Measurements from ENCODE around the gene SLC5A12.

Gene SLC5A12, protein sequence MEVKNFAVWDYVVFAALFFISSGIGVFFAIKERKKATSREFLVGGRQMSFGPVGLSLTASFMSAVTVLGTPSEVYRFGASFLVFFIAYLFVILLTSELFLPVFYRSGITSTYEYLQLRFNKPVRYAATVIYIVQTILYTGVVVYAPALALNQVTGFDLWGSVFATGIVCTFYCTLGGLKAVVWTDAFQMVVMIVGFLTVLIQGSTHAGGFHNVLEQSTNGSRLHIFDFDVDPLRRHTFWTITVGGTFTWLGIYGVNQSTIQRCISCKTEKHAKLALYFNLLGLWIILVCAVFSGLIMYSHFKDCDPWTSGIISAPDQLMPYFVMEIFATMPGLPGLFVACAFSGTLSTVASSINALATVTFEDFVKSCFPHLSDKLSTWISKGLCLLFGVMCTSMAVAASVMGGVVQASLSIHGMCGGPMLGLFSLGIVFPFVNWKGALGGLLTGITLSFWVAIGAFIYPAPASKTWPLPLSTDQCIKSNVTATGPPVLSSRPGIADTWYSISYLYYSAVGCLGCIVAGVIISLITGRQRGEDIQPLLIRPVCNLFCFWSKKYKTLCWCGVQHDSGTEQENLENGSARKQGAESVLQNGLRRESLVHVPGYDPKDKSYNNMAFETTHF
- 0 to 4.6 (median 0) reads per million in 17 experiments for total RNA-seq

DNA sequence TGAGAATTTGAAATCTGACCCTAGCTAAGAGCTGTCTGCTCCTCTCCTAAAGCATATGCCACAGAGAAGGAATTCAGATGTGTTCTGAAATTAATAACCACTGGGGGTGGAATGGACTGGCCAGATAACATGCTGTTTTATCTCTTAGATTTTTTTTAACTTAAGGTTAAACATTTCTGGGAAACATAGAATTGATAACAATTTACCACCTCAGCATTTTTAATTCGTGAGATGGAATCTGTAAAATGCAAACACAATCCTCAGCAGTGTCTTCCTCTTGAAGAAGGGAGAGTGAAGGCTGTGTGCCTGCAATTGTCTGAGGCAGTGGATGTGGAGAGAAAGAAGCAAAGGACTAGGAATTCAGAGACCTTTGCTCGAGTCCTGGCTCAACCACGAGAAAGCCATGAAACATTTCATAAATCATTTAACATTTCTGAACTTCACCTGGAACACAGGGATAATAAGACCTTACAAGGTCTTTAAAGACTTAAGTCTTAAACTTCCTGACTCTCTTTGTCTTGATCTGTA lies at the start of gene SLC5A12:
Gene SLC5A12, minus strand, starts transcription at position 113 of the 528 bp plus-strand sequence. CDS start 346 bp downstream, outside the sequence.
- DNase-seq, result no peak

DNA sequence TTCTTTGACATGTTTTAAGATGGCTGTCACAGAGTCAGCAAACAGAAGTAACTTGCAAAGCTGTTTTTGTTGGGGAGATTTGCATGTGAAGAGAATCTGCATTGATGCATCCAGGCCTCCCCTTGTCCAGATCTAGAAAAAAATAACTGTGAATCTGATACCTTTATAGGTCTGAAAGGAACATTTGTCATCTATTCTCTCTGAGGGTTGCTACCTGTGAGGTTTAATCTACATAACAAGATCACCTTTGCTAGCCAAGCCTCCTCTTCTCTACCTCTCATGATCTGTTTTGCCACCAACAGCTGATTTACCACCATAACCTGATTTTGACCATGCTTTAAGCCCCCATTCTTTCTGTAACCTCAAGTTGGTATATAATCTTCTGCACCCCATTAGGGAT lies 47.2 kb upstream of the SLC5A12 start:
- DNase-seq, result no peak

GRCh38 chr11:26767060-26767459 lies 45.2 kb upstream of the SLC5A12 start:
- DNase-seq, result no peak

DNA sequence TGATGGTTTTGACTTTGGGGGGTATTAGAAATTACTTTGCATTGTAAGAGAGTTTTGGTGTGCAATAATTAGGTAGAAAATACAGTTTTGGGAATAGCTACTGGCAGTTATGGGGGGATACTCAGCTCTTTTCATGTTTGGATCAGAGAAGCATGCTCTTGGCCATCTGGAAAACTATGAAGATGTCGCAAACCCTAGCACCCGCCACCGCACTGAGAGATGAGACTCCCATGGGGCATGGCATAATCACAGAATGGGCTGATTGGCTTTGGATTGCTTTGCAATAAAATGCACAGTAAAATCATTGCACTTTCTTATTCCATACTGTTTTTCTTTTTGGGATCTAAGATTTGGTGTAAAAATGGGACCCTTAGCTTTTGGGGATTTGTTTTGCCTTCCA lies 43.5 kb upstream of the SLC5A12 start:
- DNase-seq, result no peak

DNA sequence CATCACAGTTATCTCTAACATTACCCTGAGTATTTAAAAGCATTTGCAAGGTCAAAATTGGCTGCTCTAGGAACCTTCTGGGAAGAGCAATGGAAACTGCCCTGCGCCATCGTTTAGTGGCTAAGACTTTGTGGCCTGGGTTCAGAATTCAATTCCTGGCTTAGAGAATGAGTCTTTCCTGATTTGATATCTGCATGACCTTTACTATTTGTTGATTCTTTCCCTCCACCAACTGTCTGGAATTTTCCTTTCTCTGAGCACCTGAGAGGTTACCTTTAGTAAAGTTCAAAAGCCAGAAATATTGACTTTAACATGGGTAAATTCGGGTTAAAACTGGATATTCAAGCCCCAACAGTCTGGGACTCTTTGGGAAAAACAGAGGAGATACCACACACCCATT lies 43.0 kb upstream of the SLC5A12 start:
- DNase-seq, result no peak

DNA sequence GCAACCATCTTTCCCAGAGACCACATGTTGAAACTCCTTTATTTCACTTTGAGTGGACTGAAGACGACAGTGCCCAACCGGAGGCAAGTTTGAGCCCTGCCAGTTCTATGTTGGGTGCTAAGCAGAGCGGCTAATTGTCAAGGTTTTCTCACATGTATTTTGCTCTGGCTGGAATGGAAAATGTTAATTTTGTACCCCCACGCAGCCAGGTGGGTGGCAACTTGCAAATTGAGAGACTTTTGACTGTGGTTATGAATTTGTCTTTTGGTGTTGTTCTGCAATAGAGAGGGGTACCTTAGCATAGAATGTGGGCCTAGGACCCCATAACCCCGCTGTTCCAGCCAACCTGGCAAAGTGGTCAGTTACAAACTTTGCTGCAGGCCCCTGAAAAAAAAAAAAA lies 42.5 kb upstream of the SLC5A12 start:
- no peak for DNase-seq

DNA sequence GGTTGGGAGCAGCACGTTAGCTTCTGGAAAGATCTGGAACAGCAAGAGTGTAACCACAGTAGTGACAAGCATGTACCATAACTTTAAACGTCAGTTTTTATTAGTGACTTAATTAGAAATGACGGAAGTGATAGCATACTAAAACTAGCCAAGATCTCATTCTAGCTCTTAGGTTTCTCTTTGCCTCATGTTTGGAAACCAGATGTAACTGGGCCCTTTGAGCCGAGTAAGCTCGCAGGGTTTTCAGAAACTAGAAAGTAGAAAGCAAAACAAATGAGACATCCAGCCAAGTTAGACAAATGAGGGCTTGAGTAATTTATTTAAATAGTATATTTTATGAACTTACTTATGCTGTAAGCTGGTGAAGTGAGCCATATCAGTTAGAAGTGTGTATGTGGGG lies 40.2 kb upstream of the SLC5A12 start:
- DNase-seq, result no peak

GRCh38 chr11:26761361-26761809 lies 39.5 kb upstream of the SLC5A12 start:
- no peak for DNase-seq

- DNase-seq, result no peak
These were observed 36.1 kb upstream of the SLC5A12 start for GRCh38 chr11:26757995-26758394.

DNA sequence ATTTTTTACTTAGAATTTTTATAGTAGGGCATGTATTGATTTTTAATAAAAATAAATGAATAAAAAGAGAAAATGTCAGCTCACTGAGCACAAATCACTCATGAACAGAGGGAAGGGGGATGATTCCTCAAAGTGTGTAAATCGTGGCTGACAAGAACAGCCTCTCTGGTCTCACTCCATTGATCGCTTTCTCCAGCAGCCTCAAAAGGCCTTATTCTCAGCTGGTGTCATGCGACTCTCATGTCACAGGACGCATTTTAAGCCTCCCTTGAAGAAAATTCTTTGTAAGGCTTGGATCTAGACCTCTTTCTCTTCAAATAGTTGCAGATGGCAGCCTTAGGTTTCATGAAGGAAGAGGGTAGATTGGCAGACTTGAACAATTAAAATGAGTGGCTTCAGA lies 33.9 kb upstream of the SLC5A12 start:
- DNase-seq, result no peak

GRCh38 chr11:26753723-26754504 lies 32.1 kb upstream of the SLC5A12 start:
- peak; percentile 21 to 44 (median 40) for DNase-seq

DNA sequence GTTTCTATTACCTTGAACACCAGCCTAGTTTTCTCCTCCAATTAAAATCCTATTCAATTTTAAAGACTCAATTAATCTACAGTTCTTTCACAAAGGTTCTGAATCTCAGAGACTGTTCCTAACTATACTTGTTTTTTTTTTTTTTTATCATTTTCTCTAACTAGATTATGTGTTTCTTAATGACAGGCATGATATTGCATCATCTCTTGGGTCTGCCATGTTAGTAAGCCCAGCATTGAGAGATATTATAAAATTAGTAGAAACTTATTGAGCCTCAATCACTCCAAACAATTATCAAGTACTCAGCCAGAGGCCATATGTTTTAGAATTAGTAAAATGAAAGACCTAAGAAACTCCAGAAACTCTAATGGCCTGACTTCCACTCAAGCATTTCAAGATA lies 28.1 kb upstream of the SLC5A12 start:
- no peak for DNase-seq

DNA sequence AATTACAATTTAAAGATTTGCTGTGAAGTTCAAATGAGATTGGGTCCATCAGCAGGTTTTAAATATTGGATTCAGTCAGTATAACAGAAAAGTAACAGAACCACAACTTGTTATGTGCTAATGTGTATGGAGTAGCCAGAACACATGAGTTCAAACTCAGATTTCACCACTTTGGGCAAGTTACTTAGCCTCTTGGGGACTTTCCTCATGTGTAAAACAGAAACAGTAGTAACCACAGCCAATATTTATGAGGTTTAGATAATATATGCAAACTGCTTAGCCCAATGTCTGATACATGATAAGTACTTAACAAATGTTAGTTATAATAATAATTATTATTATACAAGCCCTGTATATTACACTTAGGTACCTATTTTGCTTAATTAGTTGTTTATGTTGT lies 21.8 kb upstream of the SLC5A12 start:
- DNase-seq, result no peak

DNA sequence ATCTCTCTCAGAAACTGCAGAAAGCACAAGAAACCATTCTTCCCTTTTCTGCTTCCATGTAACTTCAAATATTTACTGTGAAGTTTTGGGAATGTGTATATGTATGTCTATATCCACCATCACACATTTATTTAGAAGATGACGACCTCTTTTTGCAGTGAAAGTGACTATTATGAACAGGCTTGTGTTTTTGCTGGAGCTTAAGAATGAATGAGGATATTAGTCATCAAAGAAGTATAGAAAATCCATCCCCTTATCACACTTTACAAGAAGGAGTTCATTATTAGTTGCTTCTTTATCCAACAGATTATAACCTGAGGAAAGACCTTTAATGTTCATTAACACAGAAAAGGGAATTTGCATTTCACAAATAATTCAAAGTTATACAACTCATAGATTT lies 21.1 kb upstream of the SLC5A12 start:
- no peak for DNase-seq

- DNase-seq, result no peak
These were observed 19.2 kb upstream of the SLC5A12 start for GRCh38 chr11:26741036-26741435.

- no peak for DNase-seq
These were observed 17.7 kb upstream of the SLC5A12 start for GRCh38 chr11:26739366-26740073.

GRCh38 chr11:26734691-26735090 lies 12.8 kb upstream of the SLC5A12 start:
- no peak for DNase-seq

DNA sequence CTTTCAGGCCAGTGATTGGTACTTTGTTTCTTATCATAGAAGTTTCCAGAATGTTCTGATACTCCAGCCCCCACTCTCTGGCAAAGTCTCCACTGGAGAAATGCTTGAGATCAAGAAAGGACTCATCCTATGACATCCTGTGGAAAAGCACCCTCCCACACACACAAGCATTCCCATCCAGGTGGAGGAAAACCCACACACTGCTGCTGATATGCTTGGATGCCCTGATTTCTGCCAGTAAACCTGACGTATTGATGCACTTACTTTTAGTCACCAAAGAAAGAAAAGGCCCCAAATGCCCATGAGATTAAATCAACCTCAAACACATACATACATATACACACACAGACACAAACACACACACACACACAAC lies 9.2 kb upstream of the SLC5A12 start:
- DNase-seq, result no peak

GRCh38 chr11:26730414-26731083 lies 8.7 kb upstream of the SLC5A12 start:
- no peak for DNase-seq

DNA sequence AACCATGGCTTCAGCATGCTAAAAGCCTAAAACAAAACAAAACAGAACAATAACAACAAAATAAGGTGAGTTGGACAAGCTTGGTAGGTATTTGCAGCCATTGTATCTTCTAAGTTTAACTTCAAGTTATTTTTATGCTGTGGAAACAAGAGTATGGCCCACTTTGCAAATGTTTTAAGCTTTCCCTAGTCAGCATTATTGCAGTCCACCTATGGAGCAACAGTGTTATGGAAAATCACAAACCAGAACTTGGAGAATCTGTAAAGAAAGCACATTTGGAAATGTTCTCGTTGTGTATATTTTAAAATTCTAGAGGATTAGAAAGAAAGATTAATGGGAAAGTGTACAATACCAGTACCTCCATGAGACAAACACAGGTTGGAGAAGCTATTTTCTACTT lies 7.4 kb upstream of the SLC5A12 start:
- DNase-seq, result no peak

GRCh38 chr11:26726960-26727359 lies 5.1 kb upstream of the SLC5A12 start:
- no peak for DNase-seq

DNA sequence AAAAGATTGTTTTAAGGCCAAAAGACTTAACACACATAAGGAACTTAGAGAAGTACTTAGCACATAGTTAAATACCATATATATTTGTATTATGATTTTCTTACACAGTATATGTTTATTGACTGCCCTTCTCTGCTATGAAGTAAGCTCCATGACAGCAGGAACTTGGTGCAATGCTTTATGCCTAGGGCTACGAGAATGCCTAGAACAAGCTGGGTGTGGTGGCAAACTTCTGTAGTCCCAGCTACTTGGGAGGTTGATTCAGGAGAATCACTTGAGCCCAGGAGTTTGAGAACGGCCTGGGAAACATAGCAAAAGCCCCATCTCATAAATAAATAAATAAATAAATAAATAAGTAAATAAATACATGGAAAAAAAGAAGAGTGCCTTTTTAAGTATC lies 1.9 kb downstream of the SLC5A12 start:
- no peak for DNase-seq
